Left ventricle myocardium inferior (tissue), 1 donor: ENCODE data around the gene COMT. TPM values are rescaled to one million over a fixed set of nuclear protein-coding genes. Genes with fewer than 3 reads are reported as not detected.

Experiments used
- DNase-seq: peaks from one replicate; pipeline ENCODE4 v3.0.0-alpha.2; 2020
- H3K27ac ChIP-seq: fragments of 200-600 bp; replicated peaks from 2 replicates; pipeline ENCODE4 v1.8.0; 2021
- H3K27me3 ChIP-seq: fragments of 200-600 bp; 2 replicates; pipeline ENCODE4 v1.8.0; 2021; ENCODE audit warnings: low read depth
- H3K36me3 ChIP-seq: fragments of 200-600 bp; 2 replicates; pipeline ENCODE4 v1.8.0; 2021
- H3K4me1 ChIP-seq: fragments of 200-600 bp; 2 replicates; pipeline ENCODE4 v1.8.0; 2021
- H3K4me3 ChIP-seq: fragments of 200-600 bp; 2 replicates; pipeline ENCODE4 v1.8.0; 2021; ENCODE audit warnings: mild to moderate bottlenecking, moderate library complexity
- H3K9me3 ChIP-seq: fragments of 200-600 bp; replicated peaks from 2 replicates; pipeline ENCODE4 v1.8.0; 2021
- intact Hi-C: fragments of 100-400 bp; cut with micrococcal nuclease; formaldehyde crosslinking; loops from one replicate; pipeline ENCODE4 v1.11.0; 2022
- total RNA-seq: library from RNA; stranded (reverse); fragmentation: NEBNext Ultra II Directional; extraction: Animal tissue kit (Norgen Biotek cat#: 25700); gene quantifications from one replicate; pipeline ENCODE4 v1.2.1, GENCODE V29; 2021
- TF ChIP-seq, protein P1 (sequence below): fragments of 200-600 bp; IDR thresholded peaks from 2 replicates; pipeline ENCODE4 v1.8.0; 2021; ENCODE audit warnings: antibody characterized with exemption, mild to moderate bottlenecking, borderline replicate concordance
- donor health status: DM: no; HTN: yes; CAD: no; lungs with severe emphysema.

Gene COMT
- total RNA-seq, 1 donor from 2014 or later: 81.5 TPM

DNA sequence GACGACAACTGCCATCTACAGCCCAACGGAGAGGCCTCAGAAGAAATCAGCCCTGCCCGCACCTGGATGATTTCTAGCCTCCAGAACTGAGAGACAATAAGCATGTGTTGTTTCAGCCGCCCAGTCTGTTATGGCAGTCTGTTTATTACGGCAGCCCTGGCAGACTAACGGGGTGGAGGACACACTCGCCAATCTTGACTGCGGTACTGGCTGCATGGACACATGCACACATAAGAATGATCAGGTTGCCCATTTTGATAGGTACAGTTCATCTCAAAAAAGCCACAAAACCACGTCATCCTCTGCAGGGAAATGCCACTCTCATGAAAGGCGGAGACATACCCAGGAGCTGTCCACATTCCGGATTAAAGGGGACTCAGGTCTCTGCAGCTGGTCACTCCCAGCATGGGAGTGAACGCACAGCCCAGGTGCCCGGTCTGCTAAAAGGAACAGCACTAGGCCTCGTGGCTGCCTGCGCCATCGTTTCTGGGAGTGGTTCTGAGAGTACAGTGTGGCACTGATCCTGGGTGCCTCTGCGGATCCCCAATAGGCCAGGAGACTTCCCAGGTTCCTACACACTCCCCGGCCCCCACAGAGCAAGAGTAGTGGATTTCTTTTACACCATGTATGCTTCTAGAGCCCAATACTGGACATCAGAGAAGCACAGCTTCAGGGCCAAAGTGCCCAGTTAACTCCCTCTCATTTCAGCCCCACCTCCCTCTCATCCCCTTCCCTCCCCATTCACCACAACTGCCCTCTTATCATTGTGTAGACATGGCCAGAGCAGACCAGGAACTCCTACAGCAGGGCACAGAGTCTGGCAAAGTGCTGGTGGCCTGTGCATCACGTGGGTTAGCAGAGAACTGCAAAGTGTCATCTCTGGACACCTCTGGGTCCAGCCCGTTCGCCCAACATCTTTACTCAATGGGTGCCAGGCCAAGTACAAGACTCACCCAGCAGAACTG lies 11.7 kb upstream of the COMT start:
- TF ChIP-seq, protein P1, sequence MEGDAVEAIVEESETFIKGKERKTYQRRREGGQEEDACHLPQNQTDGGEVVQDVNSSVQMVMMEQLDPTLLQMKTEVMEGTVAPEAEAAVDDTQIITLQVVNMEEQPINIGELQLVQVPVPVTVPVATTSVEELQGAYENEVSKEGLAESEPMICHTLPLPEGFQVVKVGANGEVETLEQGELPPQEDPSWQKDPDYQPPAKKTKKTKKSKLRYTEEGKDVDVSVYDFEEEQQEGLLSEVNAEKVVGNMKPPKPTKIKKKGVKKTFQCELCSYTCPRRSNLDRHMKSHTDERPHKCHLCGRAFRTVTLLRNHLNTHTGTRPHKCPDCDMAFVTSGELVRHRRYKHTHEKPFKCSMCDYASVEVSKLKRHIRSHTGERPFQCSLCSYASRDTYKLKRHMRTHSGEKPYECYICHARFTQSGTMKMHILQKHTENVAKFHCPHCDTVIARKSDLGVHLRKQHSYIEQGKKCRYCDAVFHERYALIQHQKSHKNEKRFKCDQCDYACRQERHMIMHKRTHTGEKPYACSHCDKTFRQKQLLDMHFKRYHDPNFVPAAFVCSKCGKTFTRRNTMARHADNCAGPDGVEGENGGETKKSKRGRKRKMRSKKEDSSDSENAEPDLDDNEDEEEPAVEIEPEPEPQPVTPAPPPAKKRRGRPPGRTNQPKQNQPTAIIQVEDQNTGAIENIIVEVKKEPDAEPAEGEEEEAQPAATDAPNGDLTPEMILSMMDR: no peak
- Histone ChIP-seq H3K27ac (no peak overlapping the region), H3K36me3 (peaks cover 6% of the 10 kb centered on the region), H3K4me3 (no peak overlapping the region), H3K4me1 (no peaks in the 10 kb centered on the region), H3K9me3 (peaks cover under 1% of the 10 kb centered on the region), H3K27me3 (no peaks in the 10 kb centered on the region)
- intact Hi-C loops: no loop called here
- DNase-seq: no peak

DNA sequence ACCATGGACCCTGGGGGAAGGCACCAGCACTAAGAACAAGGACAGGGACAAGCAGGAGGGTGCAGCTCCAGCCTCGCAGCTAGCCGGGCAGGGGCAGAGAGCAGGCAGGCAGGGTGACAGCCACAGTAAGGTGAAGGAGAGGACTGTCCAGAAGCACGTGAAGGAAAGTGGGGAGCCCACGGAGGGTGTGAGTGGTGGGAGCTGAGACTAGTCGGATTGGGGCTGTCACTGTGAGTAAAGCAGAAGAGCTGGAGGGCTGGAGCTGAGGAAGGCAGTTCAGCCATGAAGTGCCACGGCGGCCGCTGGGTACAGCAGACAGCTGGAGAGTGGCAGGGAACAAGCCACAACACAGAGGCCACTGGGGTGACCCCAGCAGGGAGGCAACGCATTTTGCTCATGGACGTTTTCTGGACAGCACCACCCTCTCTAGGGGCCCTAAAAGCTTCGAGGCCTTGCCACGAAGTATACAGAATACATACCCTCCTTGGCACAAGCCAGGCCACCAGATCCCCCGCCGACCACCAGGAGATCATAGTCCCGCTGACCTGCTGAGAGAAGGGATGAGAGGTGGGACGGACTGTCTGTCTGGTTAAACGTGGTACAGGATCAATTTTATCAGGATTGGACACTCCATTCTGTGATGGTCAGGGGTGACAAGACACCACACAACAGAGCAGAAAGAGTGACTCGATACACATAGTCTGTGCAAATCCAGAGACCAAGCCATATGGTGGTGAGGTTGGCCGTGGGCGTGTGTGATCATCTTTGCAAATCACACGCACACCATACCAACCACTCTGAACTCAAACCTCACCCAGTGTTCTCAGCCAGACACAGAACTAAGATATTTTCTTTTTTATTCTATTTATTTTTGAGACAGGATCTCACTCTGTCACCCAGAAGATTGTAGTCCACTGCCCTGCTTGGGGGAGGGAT lies 10.8 kb upstream of the COMT start:
- TF ChIP-seq, protein P1: no peak
- no peak for DNase-seq

DNA sequence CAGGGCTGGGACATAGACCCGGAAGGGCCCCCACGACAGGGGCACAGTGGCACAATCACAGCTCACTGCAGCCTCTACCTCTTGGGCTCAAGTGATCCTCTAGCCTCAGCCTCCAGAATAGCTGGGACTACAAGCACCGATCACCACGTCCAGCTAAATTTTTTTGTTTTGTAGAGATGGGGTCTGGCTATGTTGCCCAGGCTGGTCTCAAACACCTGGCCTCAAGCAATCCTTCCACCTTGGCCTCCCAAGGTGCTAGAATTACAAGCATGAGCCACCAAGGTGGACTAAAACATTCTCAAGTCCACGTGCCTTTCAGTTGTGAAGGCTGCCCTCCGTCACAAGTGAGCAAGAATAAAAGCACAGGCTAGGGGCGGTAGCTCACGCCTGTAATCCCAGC lies 10.1 kb upstream of the COMT start:
- no peak for DNase-seq
- no peak overlapping the region for H3K27ac ChIP-seq
- peaks cover 12% of the 10 kb centered on the region for H3K9me3 ChIP-seq
- H3K4me3 ChIP-seq: no peak overlapping the region
- TF ChIP-seq, protein P1: no peak
- H3K36me3 ChIP-seq: peaks cover 19% of the 10 kb centered on the region
- no peaks in the 10 kb centered on the region for H3K27me3 ChIP-seq
- no peaks in the 10 kb centered on the region for H3K4me1 ChIP-seq
- intact Hi-C loops: no loop called here

More for the DNA sequence above, 10.8 kb upstream of the COMT start:
- H3K4me1 ChIP-seq: no peaks in the 10 kb centered on the region
- intact Hi-C loops: no loop called here
- peaks cover 10% of the 10 kb centered on the region for H3K9me3 ChIP-seq
- no peak overlapping the region for H3K27ac ChIP-seq
- peaks cover 15% of the 10 kb centered on the region for H3K36me3 ChIP-seq
- H3K4me3 ChIP-seq: no peak overlapping the region
- no peaks in the 10 kb centered on the region for H3K27me3 ChIP-seq

DNA sequence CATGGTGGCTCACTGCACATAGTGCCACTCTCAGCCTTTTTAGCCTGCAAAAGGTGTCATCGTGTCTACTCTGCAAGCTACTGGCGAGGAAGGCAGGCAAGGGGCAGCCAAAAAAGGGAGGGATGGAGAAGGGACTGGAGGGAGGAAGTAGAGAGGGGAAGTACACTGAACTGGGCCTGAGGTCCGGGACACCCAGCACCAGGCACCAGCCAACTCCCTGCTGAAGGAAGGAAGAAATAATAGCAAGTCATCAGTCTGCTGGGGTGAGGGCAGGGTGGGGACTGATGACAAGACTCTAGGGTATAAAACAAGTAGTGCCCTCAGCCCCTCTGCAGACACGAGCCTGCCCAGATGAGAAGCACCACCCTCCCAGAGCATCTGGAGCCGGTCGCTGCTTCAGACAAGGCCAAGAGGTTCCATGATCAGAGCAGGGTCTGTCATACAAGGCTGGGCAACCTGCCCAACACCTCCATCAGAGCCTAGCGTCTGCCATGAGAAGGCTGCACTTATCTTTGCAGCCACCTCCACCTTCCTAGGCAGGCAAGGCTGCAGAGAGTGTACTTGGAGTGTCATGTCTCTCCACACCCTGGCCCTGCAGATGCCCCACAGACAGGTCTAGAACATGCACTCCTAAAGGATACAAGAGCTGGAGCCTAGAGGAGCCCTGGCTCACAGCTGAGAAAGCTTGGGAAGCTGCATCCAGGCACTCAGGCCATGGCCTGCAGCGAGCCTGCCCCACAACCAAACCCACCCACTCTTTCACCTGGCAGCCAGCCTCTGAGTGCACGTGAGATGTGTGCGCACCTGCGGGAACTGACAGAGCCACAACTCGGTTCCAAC lies 9.0 kb upstream of the COMT start:
- H3K9me3 ChIP-seq: peaks cover 12% of the 10 kb centered on the region
- no peaks in the 10 kb centered on the region for H3K27me3 ChIP-seq
- H3K4me3 ChIP-seq: no peak overlapping the region
- DNase-seq: no peak
- H3K27ac ChIP-seq: no peak overlapping the region
- TF ChIP-seq, protein P1: no peak
- intact Hi-C loops: no loop called here
- peaks cover 22% of the 10 kb centered on the region for H3K36me3 ChIP-seq
- H3K4me1 ChIP-seq: no peaks in the 10 kb centered on the region
